ENCODE data around the gene SHROOM1.

GRCh38 chr5:132821350-132821749 lies 9.1 kb downstream of the SHROOM1 start:
- TF ChIP-seq POLR2AphosphoS5 (IDR thresholded peaks at IDR 0.05) (no peak), POLR2A (IDR thresholded peaks at IDR 0.05) (no peak)
